HL-60/S4 (cell line): ENCODE results near the gene KDM5B.

Experiments
- in situ Hi-C: fragments of 300-500 bp; cut with MboI; formaldehyde crosslinking; loops from 2 replicates; pipeline ENCODE4 v1.14.3; 2022; ENCODE audit warnings: low sequenced_read_pairs

KDM5B gene

DNA sequence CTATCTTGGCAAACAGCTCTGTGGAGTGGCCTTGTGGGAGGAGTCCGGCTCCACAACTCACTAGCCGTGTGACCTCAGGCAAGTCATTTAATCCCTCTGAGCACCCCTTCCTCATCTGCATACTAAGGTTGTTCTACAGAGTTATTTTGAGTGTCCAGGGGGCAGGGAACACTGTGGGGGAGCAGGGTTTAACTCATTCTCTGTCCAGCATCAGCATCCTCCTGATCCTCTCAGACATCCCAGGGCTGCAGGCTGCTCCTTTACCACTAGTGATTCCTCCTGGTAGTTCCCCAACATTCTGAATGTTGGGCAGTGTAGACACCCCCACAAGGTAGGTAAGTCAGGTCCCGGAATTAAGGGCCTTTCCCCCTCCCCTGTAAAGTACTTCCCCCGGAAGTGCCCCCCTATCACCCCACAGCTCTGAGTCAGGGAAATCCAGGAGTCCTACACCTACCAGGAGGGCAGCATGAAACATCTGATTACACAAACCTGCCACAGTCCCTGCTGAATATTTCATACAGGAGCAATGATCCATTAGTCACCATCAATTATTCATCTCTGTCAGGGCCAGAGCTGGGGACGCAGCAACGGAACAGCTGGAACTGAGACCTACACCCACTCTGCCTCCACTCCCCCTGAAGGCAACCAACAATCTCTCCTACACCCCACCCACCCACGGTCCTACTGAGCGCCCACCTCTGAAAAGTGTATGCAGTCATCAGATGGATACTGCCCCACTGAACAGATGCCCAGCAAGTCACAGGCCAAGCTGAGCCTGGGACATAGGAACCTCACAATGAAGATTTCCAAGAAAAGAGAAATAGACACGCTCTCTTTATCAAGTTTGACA is 118.5 kb downstream of the KDM5B start:
- in situ Hi-C loops, result no loop called here

DNA sequence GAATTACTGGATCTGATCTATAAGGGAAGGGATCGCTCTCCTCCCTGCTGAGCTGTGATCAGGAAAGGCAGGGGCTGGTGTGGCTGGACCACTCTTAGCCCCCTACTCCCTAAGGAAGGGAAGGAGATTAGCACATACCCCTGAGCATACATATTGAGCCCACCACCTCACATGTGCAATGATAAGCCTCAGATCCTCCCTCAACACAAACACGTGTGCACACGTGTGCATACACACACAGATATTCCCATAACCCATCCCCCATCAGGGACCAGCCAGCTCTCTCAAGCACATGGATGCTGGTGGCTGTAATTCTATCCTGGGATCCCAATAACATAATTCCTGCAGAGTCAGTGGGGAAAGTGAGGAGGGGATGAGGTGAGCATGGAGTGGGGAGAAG is 119.1 kb downstream of the KDM5B start:
- in situ Hi-C loops, result no loop called here

DNA sequence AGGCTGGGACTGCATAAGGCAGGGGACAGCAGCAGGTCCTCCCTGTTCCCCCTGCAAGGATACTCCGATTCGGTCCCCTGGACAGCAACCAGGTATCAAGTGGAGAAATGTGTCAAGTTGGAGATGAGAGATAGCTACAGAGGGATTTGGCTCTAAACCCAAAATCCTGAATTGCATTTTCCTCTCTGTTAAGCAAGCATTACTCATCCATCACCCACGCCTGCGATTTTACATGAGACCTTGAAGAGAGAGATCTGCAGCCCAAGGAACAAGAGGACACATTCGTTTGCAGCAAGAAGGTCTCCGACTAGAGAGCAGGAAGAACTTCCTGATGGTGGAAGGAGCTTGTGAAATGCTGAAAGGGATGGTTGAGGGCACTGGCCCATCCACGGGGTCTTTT is 119.8 kb downstream of the KDM5B start:
- in situ Hi-C loops, result no loop called here

DNA sequence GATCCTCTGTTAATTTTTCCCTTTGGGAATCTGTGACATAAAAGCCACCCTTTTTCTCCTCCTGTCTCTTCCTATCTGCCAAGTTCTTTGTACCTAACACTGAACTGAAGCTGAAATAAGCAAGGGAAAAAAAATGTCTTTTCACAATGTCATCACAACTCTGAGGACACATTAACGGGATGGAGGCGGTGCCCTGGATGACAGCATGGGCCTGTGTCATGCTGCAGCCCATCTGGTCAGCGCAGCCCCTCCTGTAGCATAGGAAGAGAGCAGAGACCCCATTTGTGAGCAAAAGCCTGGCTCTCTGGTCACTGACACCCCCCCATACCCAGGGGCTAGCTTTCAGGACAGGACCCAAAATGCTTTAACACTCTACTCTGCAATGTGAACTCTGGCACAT is 120.4 kb downstream of the KDM5B start:
- in situ Hi-C loops, result no loop called here

DNA sequence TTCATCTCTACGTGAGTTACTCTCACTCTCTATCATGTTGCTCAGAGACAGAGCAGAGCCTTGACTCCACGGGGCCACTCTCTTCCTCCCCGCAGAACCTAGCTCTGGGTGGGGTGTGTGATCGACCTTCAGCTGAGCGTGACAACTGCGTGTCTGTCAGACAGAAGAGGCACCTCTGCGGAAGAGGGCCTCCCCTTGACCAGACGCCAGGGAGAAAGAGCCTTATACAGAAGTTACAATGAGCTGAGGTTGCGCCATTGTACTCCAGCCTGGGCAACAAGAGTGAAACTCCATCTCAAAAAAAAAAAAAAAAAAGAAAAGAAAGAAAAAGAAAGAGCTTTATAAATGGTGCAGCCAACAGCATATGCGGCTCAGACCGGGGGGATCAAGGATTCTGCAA is 120.9 kb downstream of the KDM5B start:
- in situ Hi-C loops, result no loop called here

DNA sequence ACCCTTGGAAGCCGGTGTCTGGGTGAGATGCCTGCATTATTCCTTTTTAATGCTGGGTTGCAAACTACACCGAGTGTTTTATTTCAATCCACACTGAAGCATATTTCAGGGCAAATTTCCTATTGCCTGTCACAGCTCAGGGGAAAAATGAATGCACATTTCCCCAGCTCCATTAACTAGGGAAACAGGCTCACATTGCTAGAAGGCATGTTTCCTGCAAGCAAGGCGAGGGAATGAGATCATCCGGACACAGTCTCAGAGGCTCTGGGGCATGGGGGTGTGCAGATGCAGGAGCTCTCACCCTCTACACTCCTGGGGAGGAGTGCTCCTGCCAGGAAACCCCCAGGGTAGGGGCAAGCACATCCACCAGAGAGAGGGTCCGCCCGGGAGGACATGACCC is 122.6 kb downstream of the KDM5B start:
- in situ Hi-C loops, result no loop called here

DNA sequence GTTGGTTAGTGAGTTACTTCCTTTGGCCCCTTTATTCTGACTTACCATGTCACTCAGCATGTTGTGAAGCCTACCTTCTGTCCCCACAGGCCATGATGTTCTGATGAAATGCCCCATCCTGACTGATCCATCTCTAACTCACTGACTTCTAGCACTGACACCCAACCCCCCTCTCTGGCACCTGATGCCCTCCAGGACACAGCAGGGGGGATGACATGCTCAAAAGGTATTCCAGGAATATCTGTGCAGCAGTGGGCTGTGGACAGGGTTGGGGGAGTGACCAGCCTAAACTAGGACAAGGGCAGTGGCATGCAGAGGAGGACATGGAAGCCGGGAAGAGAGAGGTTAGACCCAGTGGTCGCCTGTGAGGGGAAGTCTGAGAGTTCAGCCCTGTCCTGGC is 123.5 kb downstream of the KDM5B start:
- in situ Hi-C loops, result no loop called here

DNA sequence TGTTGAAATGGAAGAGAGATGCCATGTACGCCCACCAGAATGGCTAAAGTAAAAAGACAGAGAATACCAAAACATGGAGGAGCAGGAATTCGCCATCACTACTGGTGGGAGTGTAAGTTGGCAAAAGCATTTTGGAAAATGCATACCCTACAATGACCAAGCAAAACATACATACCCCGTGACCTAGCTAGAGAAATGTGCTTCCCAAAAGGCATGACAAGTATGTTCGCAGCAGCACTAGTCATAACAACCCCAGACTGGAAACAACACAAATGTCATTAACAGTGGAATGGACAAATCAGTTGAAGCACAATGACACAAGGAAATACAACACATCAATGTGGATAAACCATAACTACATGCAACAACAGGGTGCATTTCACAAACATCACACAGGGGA is 125.2 kb downstream of the KDM5B start:
- in situ Hi-C loops, result no loop called here

DNA sequence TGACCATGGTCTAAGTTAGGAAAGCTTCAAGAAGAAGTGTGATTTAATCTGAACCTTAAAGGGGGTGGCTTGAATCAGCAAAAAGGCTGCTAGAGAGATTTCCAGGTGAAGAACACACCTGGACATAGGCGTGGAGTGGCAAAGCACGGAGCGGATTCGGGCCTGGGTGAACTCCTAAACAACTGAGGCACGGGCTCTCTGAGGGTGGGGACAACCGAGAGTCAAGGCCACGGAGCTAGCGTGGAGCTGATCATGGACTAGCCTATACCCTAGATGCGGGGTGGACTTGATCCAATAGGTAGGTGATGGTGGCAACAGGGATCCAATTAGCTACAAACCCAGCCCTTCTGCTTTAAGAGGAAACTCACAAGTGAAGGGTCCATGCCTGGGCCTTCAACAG is 125.7 kb downstream of the KDM5B start:
- in situ Hi-C loops, result no loop called here

DNA sequence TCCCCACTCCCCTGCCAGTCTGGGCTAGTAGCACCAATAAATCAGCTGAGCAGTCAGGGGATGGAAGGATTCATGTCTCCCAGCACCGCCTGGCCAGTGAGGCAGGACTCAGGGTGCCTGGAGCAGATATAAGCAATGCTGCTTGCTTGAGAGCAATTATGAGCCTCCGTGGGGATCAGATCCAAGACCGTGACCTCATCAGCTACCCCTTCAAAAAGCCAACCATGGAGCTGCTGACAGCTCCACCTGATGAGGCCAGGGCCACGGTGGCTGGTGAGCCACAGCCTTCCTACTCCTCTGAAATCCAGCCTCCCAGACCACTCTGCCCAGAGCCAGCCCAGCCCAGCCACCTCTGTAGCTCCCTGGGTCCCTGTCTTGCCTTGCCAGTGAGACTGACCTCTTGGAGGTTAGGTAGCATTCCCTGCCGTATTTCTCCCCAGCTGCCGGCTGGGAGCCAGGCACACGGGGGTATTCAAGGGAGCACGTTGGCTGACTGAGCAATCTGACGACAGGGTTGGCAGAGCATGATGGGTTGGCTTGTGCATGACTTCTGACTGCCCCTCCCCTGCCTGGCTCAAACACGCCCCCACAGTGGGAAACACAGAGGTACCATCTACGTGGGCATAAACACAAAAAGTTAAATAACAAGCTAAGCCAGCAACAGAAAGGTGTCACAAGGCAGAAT is 126.3 kb downstream of the KDM5B start:
- in situ Hi-C loops, result no loop called here

DNA sequence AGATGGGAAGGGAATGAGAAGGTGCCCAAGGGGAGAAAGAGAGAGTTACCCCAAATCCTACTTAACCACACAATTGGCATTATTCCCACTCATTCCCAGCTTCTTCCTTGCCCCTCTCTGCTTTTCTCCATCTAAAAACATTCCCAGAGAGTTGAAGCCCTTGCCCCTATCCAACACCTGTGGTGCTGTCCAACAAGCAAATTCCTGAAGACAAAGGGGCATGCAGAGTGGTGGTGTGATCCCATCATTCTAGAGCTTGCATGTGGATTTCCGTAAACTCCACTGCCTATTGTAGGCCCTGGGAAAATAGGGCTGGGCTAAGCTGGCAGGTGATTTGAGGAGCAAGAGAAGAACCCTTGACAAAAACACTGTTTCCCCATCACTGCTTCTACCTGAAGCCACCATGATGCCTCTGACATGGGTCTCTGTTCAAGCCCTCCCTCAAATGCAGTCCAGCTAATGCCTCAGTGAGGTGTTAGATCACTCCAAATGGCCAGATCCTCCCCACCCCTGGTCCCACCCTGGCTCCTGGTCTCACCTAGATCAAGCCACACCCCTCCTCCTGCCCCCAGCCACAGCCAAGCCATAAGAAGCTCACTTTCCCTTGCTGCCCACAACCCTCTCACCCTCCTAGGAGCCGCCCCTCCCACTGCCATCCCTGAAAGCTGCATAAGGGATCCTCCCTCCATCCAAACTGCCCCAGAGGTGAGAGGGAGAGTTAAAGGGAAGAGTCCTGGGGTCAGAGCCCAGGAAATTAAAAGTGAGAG is 127.5 kb downstream of the KDM5B start:
- in situ Hi-C loops, result no loop called here

DNA sequence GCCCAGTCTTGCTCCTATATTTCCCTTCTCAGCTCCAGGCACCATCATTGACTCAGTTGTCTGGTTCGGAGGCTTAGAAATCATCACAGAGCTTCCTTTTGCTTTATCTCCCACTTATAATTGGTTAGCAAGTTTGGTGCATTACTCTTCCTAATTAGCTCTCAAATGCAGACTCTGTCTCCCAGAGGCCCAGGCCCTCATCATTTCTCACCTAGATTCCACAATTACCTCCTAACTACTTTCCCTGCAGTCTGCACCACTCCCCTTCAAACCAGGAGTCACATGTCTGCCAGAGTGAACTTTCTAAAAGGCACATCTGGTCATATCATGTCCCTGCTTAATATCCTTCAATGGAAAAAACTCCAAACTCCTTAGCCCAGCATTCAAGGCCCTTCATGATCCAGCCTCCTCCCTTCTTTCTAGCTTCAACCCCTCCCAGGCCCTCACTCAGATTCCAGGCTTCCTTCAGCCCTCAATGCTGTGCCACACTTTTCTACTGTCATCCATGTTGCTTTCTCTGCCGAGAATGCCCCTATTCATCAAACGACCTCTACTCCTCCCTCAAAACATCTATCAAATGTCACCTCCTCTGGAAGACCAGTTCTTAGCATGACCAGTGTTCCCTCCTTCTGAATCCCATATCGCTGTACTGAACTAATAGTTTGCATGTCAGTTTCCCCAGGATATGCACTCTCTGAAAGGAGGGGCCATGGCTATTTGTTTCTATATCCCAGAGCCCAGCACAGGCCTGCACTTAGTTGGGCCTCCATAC is 128.6 kb downstream of the KDM5B start:
- in situ Hi-C loops, result no loop called here

DNA sequence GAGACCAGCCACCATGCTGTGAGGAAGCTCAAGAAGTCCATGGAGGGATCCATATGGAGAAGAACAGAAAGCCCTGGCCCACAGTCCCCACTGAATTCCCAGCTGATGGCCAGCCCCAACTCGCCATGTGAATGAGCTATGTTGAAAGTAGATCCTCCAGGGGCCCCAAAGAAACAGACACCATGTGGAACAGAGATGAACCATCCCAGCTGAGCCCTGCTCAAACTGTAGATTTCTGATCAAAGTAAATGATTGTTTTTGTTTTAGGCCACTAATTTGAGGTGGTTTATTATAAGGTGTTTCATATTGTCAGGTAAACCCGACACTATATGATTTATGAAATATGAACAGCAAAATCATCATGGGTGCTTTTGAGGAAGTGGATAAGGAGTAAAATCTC is 130.8 kb downstream of the KDM5B start:
- in situ Hi-C loops, result no loop called here
